GM20431 (cell line): ENCODE data around the gene CAPSL.
"Not testable (repeated sequence)": the region's sequence is repeated elsewhere in the genome, so short reads cannot be mapped to it uniquely, and the experiment has no call there.

Source experiments
- in situ Hi-C: fragments of 300-500 bp; cut with MseI, MboI; formaldehyde crosslinking; loops from one replicate; pipeline ENCODE4 v1.15.0; 2020; ENCODE audit warnings: low sequenced_read_pairs; ENCODE audit not compliant: unreplicated experiment

The CAPSL gene

GRCh38 chr5:35938568-35939227, at the start of gene CAPSL:
CAPSL (minus strand) TSS chr5:35938622; CDS start chr5:35921120, 17,502 bp downstream.
- in situ Hi-C loops: no loop called here

- in situ Hi-C loops: no loop called here
These were observed 49.4 kb upstream of the CAPSL start for GRCh38 chr5:35987776-35988175.

- in situ Hi-C loops: no loop called here
These were observed 41.3 kb upstream of the CAPSL start for GRCh38 chr5:35979715-35980114.

- in situ Hi-C loops: not testable (repeated sequence)
These were observed 38.4 kb upstream of the CAPSL start for GRCh38 chr5:35976859-35977258.

GRCh38 chr5:35974570-35974969, 36.1 kb upstream of the CAPSL start:
- in situ Hi-C loops: no loop called here

GRCh38 chr5:35971878-35972210, 33.4 kb upstream of the CAPSL start:
- in situ Hi-C loops: no loop called here

GRCh38 chr5:35971186-35971877, 32.9 kb upstream of the CAPSL start:
- in situ Hi-C loops: no loop called here

- in situ Hi-C loops: no loop called here
These were observed 25.0 kb upstream of the CAPSL start for GRCh38 chr5:35963381-35963843.

GRCh38 chr5:35960328-35960727, 21.9 kb upstream of the CAPSL start:
- in situ Hi-C loops: no loop called here

GRCh38 chr5:35956429-35956828, 18.0 kb upstream of the CAPSL start:
- in situ Hi-C loops: no loop called here

GRCh38 chr5:35954175-35954574, 15.8 kb upstream of the CAPSL start:
- in situ Hi-C loops: no loop called here

- in situ Hi-C loops: no loop called here
These were observed 8.7 kb upstream of the CAPSL start for GRCh38 chr5:35947085-35947484.

- in situ Hi-C loops: no loop called here
These were observed 1.2 kb upstream of the CAPSL start for GRCh38 chr5:35939639-35940038.

GRCh38 chr5:35926389-35927051, 11.9 kb downstream of the CAPSL start:
- in situ Hi-C loops: loop anchor here (10.0 kb wide), 2 partner anchors 142 to 842 kb away; no protein-coding TSS in a partner anchor

GRCh38 chr5:35924950-35925722, 13.3 kb downstream of the CAPSL start:
- in situ Hi-C loops: loop anchor here (10.0 kb wide), 2 partner anchors 140 to 840 kb away; no protein-coding TSS in a partner anchor

GRCh38 chr5:35924122-35924949, 14.1 kb downstream of the CAPSL start:
- in situ Hi-C loops: loop anchor here (10.0 kb wide), 2 partner anchors 140 to 840 kb away; no protein-coding TSS in a partner anchor

GRCh38 chr5:35922468-35922867, 16.0 kb downstream of the CAPSL start:
- in situ Hi-C loops: loop anchor here (10.0 kb wide), 2 partner anchors 138 to 838 kb away; no protein-coding TSS in a partner anchor

GRCh38 chr5:35921930-35922329, 16.5 kb downstream of the CAPSL start:
- in situ Hi-C loops: loop anchor here (10.0 kb wide), 2 partner anchors 137 to 837 kb away; no protein-coding TSS in a partner anchor

GRCh38 chr5:35920890-35921289, 17.5 kb downstream of the CAPSL start:
- in situ Hi-C loops: loop anchor here (10.0 kb wide), 2 partner anchors 136 to 836 kb away; no protein-coding TSS in a partner anchor
